ENCODE measurements around the gene KRT32. TPM values are rescaled to one million over a fixed set of nuclear protein-coding genes. Genes with fewer than 3 reads are reported as not detected.

KRT32 gene
- total RNA-seq, 1 donor: not detected

GRCh38 chr17:41411072-41411840 lies 55.9 kb downstream of the KRT32 start:
- H3K4me3 ChIP-seq (ENCODE audit: low read depth, low read length): no peak overlapping the region
- no peak for DNase-seq (ENCODE audit: low read depth)
- TF ChIP-seq CTCF (IDR thresholded peaks at IDR 0.05; ENCODE audit: insufficient read depth, low read depth, low read length): no peak

Small RNA genes within 50 kb of the gene (small RNA-seq; reads per million reads assigned to genes)
- gene RNU2-32P: 16.0 reads per million, percentile 92 among the genes with 10 or more reads in this experiment

Other genes starting within 250 kb of the KRT32 start
- not detected in 2 replicates for gene KRTAP9-2, start 240.7 kb downstream of the KRT32 start, total RNA-seq
- not detected in 2 replicates for gene KRTAP9-3, start 234.9 kb downstream of the KRT32 start, total RNA-seq
- not detected in 2 replicates for gene KRTAP9-8, start 229.4 kb downstream of the KRT32 start, total RNA-seq
- not detected in 2 replicates for gene KRTAP9-4, start 217.7 kb downstream of the KRT32 start, total RNA-seq
- not detected in 2 replicates for gene KRTAP9-9, start 212.0 kb downstream of the KRT32 start, total RNA-seq
- not detected in 2 replicates for gene KRTAP9-6, start 202.0 kb downstream of the KRT32 start, total RNA-seq
- not detected in 2 replicates for gene KRTAP9-7, start 191.7 kb downstream of the KRT32 start, total RNA-seq
- not detected in 2 replicates for gene KRTAP29-1, start 164.5 kb downstream of the KRT32 start, total RNA-seq
- gene KRTAP16-1, start 158.1 kb downstream of the KRT32 start, total RNA-seq: not detected in 2 replicates
- not detected in 2 replicates for gene KRTAP17-1, start 151.7 kb downstream of the KRT32 start, total RNA-seq
- gene KRT33A, start 116.6 kb downstream of the KRT32 start, total RNA-seq: not detected in 2 replicates
- under 0.01 and 0.32 TPM in 2 replicates for gene KRT33B, start 97.6 kb downstream of the KRT32 start, total RNA-seq
- gene KRT34, start 85.1 kb downstream of the KRT32 start, total RNA-seq: 26.7 and 28.9 TPM in 2 replicates
- not detected in 2 replicates for gene KRT31, start 69.8 kb downstream of the KRT32 start, total RNA-seq
- not detected in 2 replicates for gene KRT37, start 42.8 kb downstream of the KRT32 start, total RNA-seq
- gene KRT38, start 26.4 kb downstream of the KRT32 start, total RNA-seq: under 0.01 TPM in 1 of 2 replicates, not detected in the other
- gene KRT35, start 13.8 kb upstream of the KRT32 start, total RNA-seq: not detected in 2 replicates
- under 0.01 TPM in 2 replicates for gene KRT36, start 22.5 kb upstream of the KRT32 start, total RNA-seq
- not detected in 2 replicates for gene KRT13, start 38.2 kb upstream of the KRT32 start, total RNA-seq
- 0.43 and 1.3 TPM in 2 replicates for gene KRT15, start 51.5 kb upstream of the KRT32 start, total RNA-seq
- gene KRT19, start 60.9 kb upstream of the KRT32 start, total RNA-seq: 579 and 604 TPM in 2 replicates
- not detected in 2 replicates for gene KRT9, start 104.7 kb upstream of the KRT32 start, total RNA-seq
- not detected in 2 replicates for gene KRT14, start 119.5 kb upstream of the KRT32 start, total RNA-seq
- gene KRT16, start 145.4 kb upstream of the KRT32 start, total RNA-seq: not detected in 2 replicates
- 6.1 and 14.7 TPM in 2 replicates for gene KRT17, start 157.2 kb upstream of the KRT32 start, total RNA-seq
- 82.5 and 85.5 TPM in 2 replicates for gene EIF1, start 221.5 kb upstream of the KRT32 start, total RNA-seq
- gene GAST, start 244.9 kb upstream of the KRT32 start, total RNA-seq: not detected in 2 replicates

All from fibroblast of villous mesenchyme (primary cell).